Loucy (cell line): ENCODE measurements around the gene TMEM43.

Experiments
- H2AFZ ChIP-seq: fragments of 200-600 bp; sonication (generic); 2 replicates; pipeline ENCODE4 v1.6.0; 2016; ENCODE audit warnings: antibody characterized with exemption, mild to moderate bottlenecking, low read length, moderate library complexity
- H3F3A ChIP-seq: fragments of 200-600 bp; 2 replicates; pipeline ENCODE4 v1.6.0; 2016; ENCODE audit warnings: antibody characterized with exemption, low read depth, mild to moderate bottlenecking
- H3K27me3 ChIP-seq: fragments of 200-600 bp; sonication (generic); 2 replicates; pipeline ENCODE4 v1.6.1; 2014; ENCODE audit warnings: low read length, mild to moderate bottlenecking; ENCODE audit not compliant: insufficient read depth, poor library complexity, severe bottlenecking
- H3K36me3 ChIP-seq: fragments of 200-600 bp; sonication (generic); 2 replicates; pipeline ENCODE4 v1.6.1; 2016; ENCODE audit warnings: low read length; ENCODE audit not compliant: insufficient read depth
- H3K4me1 ChIP-seq: fragments of 200-600 bp; sonication (generic); 2 replicates; pipeline ENCODE4 v1.5.1; 2014; ENCODE audit warnings: low read length, mild to moderate bottlenecking; ENCODE audit not compliant: insufficient read depth, poor library complexity, severe bottlenecking
- H3K4me2 ChIP-seq: fragments of 200-600 bp; sonication (generic); 2 replicates; pipeline ENCODE4 v1.6.0; 2014; ENCODE audit warnings: antibody characterized with exemption, low read length, low read depth, mild to moderate bottlenecking; ENCODE audit not compliant: poor library complexity, severe bottlenecking
- H3K4me3 ChIP-seq: fragments of 200-600 bp; sonication (generic); 2 replicates; pipeline ENCODE4 v1.5.1; 2014; ENCODE audit warnings: low read length, mild to moderate bottlenecking, mixed read lengths; ENCODE audit not compliant: poor library complexity, severe bottlenecking
- H3K79me2 ChIP-seq: fragments of 200-600 bp; sonication (generic); 2 replicates; pipeline ENCODE4 v1.6.1; 2014; ENCODE audit warnings: low read length; ENCODE audit not compliant: insufficient read depth
- H3K9ac ChIP-seq: fragments of 200-600 bp; sonication (generic); 2 replicates; pipeline ENCODE4 v1.6.0; 2014; ENCODE audit warnings: mild to moderate bottlenecking, low read depth, low read length, moderate library complexity; ENCODE audit not compliant: poor library complexity, severe bottlenecking
- H3K9me2 ChIP-seq: fragments of 200-600 bp; sonication (generic); replicated peaks from 2 replicates; pipeline ENCODE4 v1.6.1; 2016; ENCODE audit warnings: low read depth, low read length, mixed read lengths
- H3K9me3 ChIP-seq: fragments of 200-600 bp; sonication (generic); 2 replicates; pipeline ENCODE4 v1.6.1; 2014; ENCODE audit warnings: mild to moderate bottlenecking, antibody characterized with exemption, low read length, low read depth; ENCODE audit not compliant: insufficient read depth
- H4K20me1 ChIP-seq: fragments of 200-600 bp; sonication (generic); 2 replicates; pipeline ENCODE4 v1.6.0; 2014; ENCODE audit warnings: antibody characterized with exemption, low read length, mild to moderate bottlenecking; ENCODE audit not compliant: insufficient read depth, poor library complexity, severe bottlenecking
- CTCF ChIP-seq: fragments of 200-600 bp; sonication (generic); conservative IDR thresholded peaks from 2 replicates; pipeline ENCODE4 v1.5.1; 2014; ENCODE audit warnings: mild to moderate bottlenecking, antibody characterized with exemption, low read length
- EZH2phosphoT487 ChIP-seq: fragments of 200-600 bp; IDR thresholded peaks from 2 replicates; pipeline ENCODE4 v1.6.1; 2018; ENCODE audit warnings: antibody characterized with exemption, mild to moderate bottlenecking, moderate library complexity, borderline replicate concordance

Gene TMEM43

GRCh38 chr3:14166877-14167603 lies 42.2 kb downstream of the TMEM43 start:
- no peaks in the 10 kb centered on the region for H3K9me3 ChIP-seq
- H3K27me3 ChIP-seq, result no peaks in the 10 kb centered on the region
- TF ChIP-seq CTCF, result no peak
- no peak for TF ChIP-seq EZH2phosphoT487
- H3K9ac ChIP-seq, result no peak overlapping the region
- H3K36me3 ChIP-seq, result peaks cover 65% of the 10 kb centered on the region
- H2AFZ ChIP-seq, result no peak overlapping the region
- H3F3A ChIP-seq, result no peaks in the 10 kb centered on the region
- no peak overlapping the region for H3K4me2 ChIP-seq
- H3K79me2 ChIP-seq, result no peaks in the 10 kb centered on the region
- H3K9me2 ChIP-seq, result no peaks in the 10 kb centered on the region
- peaks cover 6% of the 10 kb centered on the region for H3K4me1 ChIP-seq
- H3K4me3 ChIP-seq, result no peak overlapping the region
- H4K20me1 ChIP-seq, result no peaks in the 10 kb centered on the region

- Histone ChIP-seq H3K79me2 (no peaks in the 10 kb centered on the region), H3K36me3 (peaks cover 45% of the 10 kb centered on the region), H3K4me3 (no peak overlapping the region), H3K4me1 (peaks cover 9% of the 10 kb centered on the region), H3K27me3 (no peaks in the 10 kb centered on the region), H4K20me1 (no peaks in the 10 kb centered on the region), H3F3A (no peaks in the 10 kb centered on the region), H3K9ac (no peak overlapping the region), H3K9me2 (no peaks in the 10 kb centered on the region), H3K4me2 (no peak overlapping the region), H2AFZ (no peak overlapping the region), H3K9me3 (no peaks in the 10 kb centered on the region)
- TF ChIP-seq CTCF (no peak), EZH2phosphoT487 (no peak)
These were observed 44.6 kb downstream of the TMEM43 start for GRCh38 chr3:14169435-14169834.

- 0 out of 2 replicates have a peak, but pooled peaks cover 2% of the 10 kb centered on the region for H3K79me2 ChIP-seq
- no peaks in the 10 kb centered on the region for H3F3A ChIP-seq
- H3K4me1 ChIP-seq, result peaks cover 14% of the 10 kb centered on the region
- TF ChIP-seq CTCF, result 0 out of 2 replicates have a peak, but pooled peaks have one; percentile 10
- TF ChIP-seq EZH2phosphoT487, result no peak
- no peaks in the 10 kb centered on the region for H3K27me3 ChIP-seq
- H3K9me2 ChIP-seq, result no peaks in the 10 kb centered on the region
- no peak overlapping the region for H3K4me3 ChIP-seq
- no peaks in the 10 kb centered on the region for H3K9me3 ChIP-seq
- no peak overlapping the region for H2AFZ ChIP-seq
- H3K36me3 ChIP-seq, result peaks cover 41% of the 10 kb centered on the region
- H3K4me2 ChIP-seq, result no peak overlapping the region
- peaks cover 3% of the 10 kb centered on the region for H4K20me1 ChIP-seq
- no peak overlapping the region for H3K9ac ChIP-seq
These were observed 45.0 kb downstream of the TMEM43 start for GRCh38 chr3:14169871-14170270.
